Liver (tissue), 9 donors: ENCODE data around the gene SLC25A42. TPM values are rescaled to one million over a fixed set of nuclear protein-coding genes. Genes with fewer than 3 reads are reported as not detected.

ENCODE experiments used
- DNase-seq: peaks from one replicate; pipeline ENCODE4 v3.0.0-alpha.2; 2017; ENCODE audit warnings: low spot score
- H3K27ac ChIP-seq, 2 donors: one replicate each; pipeline ENCODE4 v1.7.0; 2013; ENCODE audit warnings: inconsistent platforms in 2 of 2, low read length in 2 of 2, control low read depth in 1 of 2, low read depth in 1 of 2, mild to moderate bottlenecking in 1 of 2
- H3K27me3 ChIP-seq, 4 donors: one replicate each; pipeline versions ENCODE4 v1.6.1 to v1.7.0; 2013; ENCODE audit warnings: low read length in 3 of 4, inconsistent platforms in 1 of 4, mild to moderate bottlenecking in 1 of 4, moderate library complexity in 1 of 4; ENCODE audit not compliant: control insufficient read depth in 4 of 4, insufficient read depth in 4 of 4
- H3K36me3 ChIP-seq, 4 donors: one replicate each; pipeline versions ENCODE4 v1.6.1 to v1.7.0; 2013; ENCODE audit warnings: low read length in 3 of 4, mild to moderate bottlenecking in 3 of 4, low read depth in 1 of 4, moderate library complexity in 1 of 4; ENCODE audit not compliant: control insufficient read depth in 4 of 4, insufficient read depth in 3 of 4
- H3K4me1 ChIP-seq, 4 donors: one replicate each; pipeline versions ENCODE4 v1.6.1 to v1.7.0; 2013; ENCODE audit warnings: low read length in 3 of 4, mild to moderate bottlenecking in 3 of 4, moderate library complexity in 1 of 4; ENCODE audit not compliant: control insufficient read depth in 4 of 4, insufficient read depth in 4 of 4
- H3K4me3 ChIP-seq, 3 donors: one replicate each; pipeline versions ENCODE4 v1.6.1 to v1.7.0; 2013; ENCODE audit warnings: low read length in 3 of 3, control low read depth in 1 of 3, low read depth in 1 of 3, mild to moderate bottlenecking in 1 of 3
- H3K9ac ChIP-seq, 2 donors: one replicate each; pipeline ENCODE4 v1.7.0; 2013; ENCODE audit warnings: low read length in 2 of 2, mild to moderate bottlenecking in 2 of 2, moderate library complexity in 2 of 2, control low read depth in 1 of 2, low read depth in 1 of 2
- H3K9me3 ChIP-seq, 4 donors: one replicate each; pipeline versions ENCODE4 v1.6.1 to v1.7.0; 2013; ENCODE audit warnings: low read length in 3 of 4; ENCODE audit not compliant: control insufficient read depth in 4 of 4
- EGR1 ChIP-seq, 2 donors: IDR thresholded peaks; 2 replicates each; pipeline ENCODE4 v1.6.1; 2016 to 2018; ENCODE audit warnings: antibody characterized with exemption in 2 of 2, low read depth in 2 of 2
- FOXA1 ChIP-seq: IDR thresholded peaks from 2 replicates; pipeline ENCODE4 v1.6.1; 2016; ENCODE audit warnings: antibody characterized with exemption
- FOXA2 ChIP-seq: IDR thresholded peaks from 2 replicates; pipeline ENCODE4 v1.6.1; 2016; ENCODE audit warnings: antibody characterized with exemption
- GABPA ChIP-seq, 2 donors: IDR thresholded peaks in 1 of 2; conservative IDR thresholded peaks in 1 of 2; 2 replicates each; pipeline ENCODE4 v1.6.1; 2016; ENCODE audit warnings: antibody characterized with exemption in 2 of 2, mild to moderate bottlenecking in 1 of 2, moderate library complexity in 1 of 2
- HNF4A ChIP-seq, 2 donors: conservative IDR thresholded peaks; 2 replicates each; pipeline ENCODE4 v1.6.1; 2016; ENCODE audit warnings: antibody characterized with exemption in 2 of 2, mild to moderate bottlenecking in 2 of 2
- HNF4G ChIP-seq: IDR thresholded peaks from 2 replicates; pipeline ENCODE4 v1.6.1; 2016; ENCODE audit warnings: antibody characterized with exemption
- JUND ChIP-seq, 2 donors: IDR thresholded peaks; 2 replicates each; pipeline ENCODE4 v1.6.1; 2016; ENCODE audit warnings: antibody characterized with exemption in 2 of 2
- NR2F2 ChIP-seq: IDR thresholded peaks from 2 replicates; pipeline ENCODE4 v1.6.1; 2016; ENCODE audit warnings: antibody characterized with exemption
- RAD21 ChIP-seq, 2 donors: IDR thresholded peaks; 2 replicates each; pipeline ENCODE4 v1.6.1; 2016; ENCODE audit warnings: antibody characterized with exemption in 2 of 2, mild to moderate bottlenecking in 2 of 2
- REST ChIP-seq: IDR thresholded peaks from 2 replicates; pipeline ENCODE4 v1.6.1; 2016; ENCODE audit warnings: antibody characterized with exemption, mild to moderate bottlenecking
- RXRA ChIP-seq, 2 donors: IDR thresholded peaks; 2 replicates each; pipeline ENCODE4 v1.6.1; 2017 to 2018; ENCODE audit warnings: antibody characterized with exemption in 2 of 2, mild to moderate bottlenecking in 1 of 2
- SP1 ChIP-seq: IDR thresholded peaks from 2 replicates; pipeline ENCODE4 v1.6.1; 2018; ENCODE audit warnings: antibody characterized with exemption, mild to moderate bottlenecking
- TAF1 ChIP-seq: conservative IDR thresholded peaks from 2 replicates; pipeline ENCODE4 v1.6.1; 2016; ENCODE audit warnings: antibody characterized with exemption, mild to moderate bottlenecking
- YY1 ChIP-seq: IDR thresholded peaks from 2 replicates; pipeline ENCODE4 v1.6.1; 2016; ENCODE audit warnings: antibody characterized with exemption, mild to moderate bottlenecking
- WGBS: extraction: QIAGEN DNeasy Blood & Tissue Kit; methylation state at CpG from one replicate; pipeline ENCODE4 v1.1.7; 2013; 5-methylcytosine and 5-hydroxymethylcytosine counted together
- polyA plus RNA-seq, 2 donors: library from polyadenylated mRNA; stranded (reverse) in 1 of 2; unstranded in 1 of 2; fragments of 200-250 nt in 1 of 2; fragments of >200 nt in 1 of 2; fragmentation: Nextera tagmentation in 1 of 2; extraction: Ambion mirVana in 1 of 2; gene quantifications; one replicate each; pipeline versions ENCODE4 v1.2.1 to v1.2.3, GENCODE V29; 2013 to 2015
- total RNA-seq, 2 donors: library from RNA; depleted of rRNA; stranded (reverse); fragments of >200 nt; gene quantifications; one replicate each; pipeline ENCODE4 v1.2.3, GENCODE V29; 2014
- TF ChIP-seq, protein P1 (sequence below): fragments of 150-350 bp; IDR thresholded peaks from 2 replicates; pipeline ENCODE4 v1.5.1; 2017; ENCODE audit warnings: improper control_type of control experiment, low read depth, low read length; ENCODE audit not compliant: missing input control
- TF ChIP-seq, protein P2 (sequence below): IDR thresholded peaks from 2 replicates; pipeline ENCODE4 v1.6.1; 2016; ENCODE audit warnings: antibody characterized with exemption
- TF ChIP-seq, protein P3 (sequence below): IDR thresholded peaks from 2 replicates; pipeline ENCODE4 v1.6.1; 2016; ENCODE audit warnings: antibody characterized with exemption
- TF ChIP-seq, protein P4 (sequence below): IDR thresholded peaks from 2 replicates; pipeline ENCODE4 v1.6.1; 2016; ENCODE audit warnings: antibody characterized with exemption
- donor health status: healthy.
- donor health status: healthy.
- donor health status: healthy.
- donor health status: healthy.
- donor health status: healthy.

SLC25A42 gene
- total and polyA plus RNA-seq, 4 donors, result 24.7 to 89.6 (median 60.2) TPM

DNA sequence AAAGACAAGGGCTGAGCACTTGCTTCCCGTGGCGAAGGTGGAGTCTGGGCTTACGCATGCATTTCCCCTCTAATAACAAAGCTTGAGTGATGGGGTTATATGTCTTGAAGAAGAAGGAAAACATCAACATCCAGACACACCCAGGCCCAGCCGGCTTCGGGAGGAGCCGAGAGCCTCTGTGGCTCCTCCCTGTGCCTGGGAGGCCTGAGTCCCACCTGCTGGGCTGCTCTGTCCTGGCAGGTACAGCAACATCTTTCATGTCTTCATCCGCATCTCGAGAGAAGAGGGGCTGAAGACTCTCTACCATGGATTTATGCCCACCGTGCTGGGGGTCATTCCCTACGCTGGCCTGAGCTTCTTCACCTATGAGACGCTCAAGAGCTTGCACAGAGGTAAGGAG, 43.9 kb downstream of the SLC25A42 start:
- TF ChIP-seq FOXA1 (no peak), RAD21 (IDR thresholded peaks at IDR 0.05) (no peak), REST (no peak), RXRA (IDR thresholded peaks at IDR 0.05) (no peak), EGR1 (IDR thresholded peaks at IDR 0.05; ENCODE audit: low read depth in 2 of 2) (no peak), HNF4A (conservative IDR thresholded peaks at IDR 0.05) (no peak), HNF4G (no peak), NR2F2 (no peak), SP1 (no peak), YY1 (no peak), GABPA (IDR thresholded peaks at IDR 0.05 in 1 of 2, conservative IDR thresholded peaks at IDR 0.05 in 1 of 2) (no peak), JUND (IDR thresholded peaks at IDR 0.05) (no peak)
- TF ChIP-seq, protein P1, sequence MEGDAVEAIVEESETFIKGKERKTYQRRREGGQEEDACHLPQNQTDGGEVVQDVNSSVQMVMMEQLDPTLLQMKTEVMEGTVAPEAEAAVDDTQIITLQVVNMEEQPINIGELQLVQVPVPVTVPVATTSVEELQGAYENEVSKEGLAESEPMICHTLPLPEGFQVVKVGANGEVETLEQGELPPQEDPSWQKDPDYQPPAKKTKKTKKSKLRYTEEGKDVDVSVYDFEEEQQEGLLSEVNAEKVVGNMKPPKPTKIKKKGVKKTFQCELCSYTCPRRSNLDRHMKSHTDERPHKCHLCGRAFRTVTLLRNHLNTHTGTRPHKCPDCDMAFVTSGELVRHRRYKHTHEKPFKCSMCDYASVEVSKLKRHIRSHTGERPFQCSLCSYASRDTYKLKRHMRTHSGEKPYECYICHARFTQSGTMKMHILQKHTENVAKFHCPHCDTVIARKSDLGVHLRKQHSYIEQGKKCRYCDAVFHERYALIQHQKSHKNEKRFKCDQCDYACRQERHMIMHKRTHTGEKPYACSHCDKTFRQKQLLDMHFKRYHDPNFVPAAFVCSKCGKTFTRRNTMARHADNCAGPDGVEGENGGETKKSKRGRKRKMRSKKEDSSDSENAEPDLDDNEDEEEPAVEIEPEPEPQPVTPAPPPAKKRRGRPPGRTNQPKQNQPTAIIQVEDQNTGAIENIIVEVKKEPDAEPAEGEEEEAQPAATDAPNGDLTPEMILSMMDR, result no peak
- TF ChIP-seq, protein P2, sequence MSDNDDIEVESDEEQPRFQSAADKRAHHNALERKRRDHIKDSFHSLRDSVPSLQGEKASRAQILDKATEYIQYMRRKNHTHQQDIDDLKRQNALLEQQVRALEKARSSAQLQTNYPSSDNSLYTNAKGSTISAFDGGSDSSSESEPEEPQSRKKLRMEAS, result no peak
- TF ChIP-seq, protein P3, sequence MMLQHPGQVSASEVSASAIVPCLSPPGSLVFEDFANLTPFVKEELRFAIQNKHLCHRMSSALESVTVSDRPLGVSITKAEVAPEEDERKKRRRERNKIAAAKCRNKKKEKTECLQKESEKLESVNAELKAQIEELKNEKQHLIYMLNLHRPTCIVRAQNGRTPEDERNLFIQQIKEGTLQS, result no peak
- TF ChIP-seq, protein P4, sequence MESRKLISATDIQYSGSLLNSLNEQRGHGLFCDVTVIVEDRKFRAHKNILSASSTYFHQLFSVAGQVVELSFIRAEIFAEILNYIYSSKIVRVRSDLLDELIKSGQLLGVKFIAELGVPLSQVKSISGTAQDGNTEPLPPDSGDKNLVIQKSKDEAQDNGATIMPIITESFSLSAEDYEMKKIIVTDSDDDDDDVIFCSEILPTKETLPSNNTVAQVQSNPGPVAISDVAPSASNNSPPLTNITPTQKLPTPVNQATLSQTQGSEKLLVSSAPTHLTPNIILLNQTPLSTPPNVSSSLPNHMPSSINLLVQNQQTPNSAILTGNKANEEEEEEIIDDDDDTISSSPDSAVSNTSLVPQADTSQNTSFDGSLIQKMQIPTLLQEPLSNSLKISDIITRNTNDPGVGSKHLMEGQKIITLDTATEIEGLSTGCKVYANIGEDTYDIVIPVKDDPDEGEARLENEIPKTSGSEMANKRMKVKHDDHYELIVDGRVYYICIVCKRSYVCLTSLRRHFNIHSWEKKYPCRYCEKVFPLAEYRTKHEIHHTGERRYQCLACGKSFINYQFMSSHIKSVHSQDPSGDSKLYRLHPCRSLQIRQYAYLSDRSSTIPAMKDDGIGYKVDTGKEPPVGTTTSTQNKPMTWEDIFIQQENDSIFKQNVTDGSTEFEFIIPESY, result no peak
- 95% methylated on average over 11 of the region's 11 CpGs for whole genome bisulfite sequencing
- Histone ChIP-seq H3K27me3 (no peaks in the 10 kb centered on the region), H3K9me3 (no peaks in the 10 kb centered on the region), H3K4me1 (peaks cover 2 to 23% (median 16%) of the 10 kb centered on the region in 4 donors), H3K36me3 (peaks cover 3 to 10% (median 6%) of the 10 kb centered on the region in 4 donors), H3K27ac (no peak overlapping the region), H3K4me3 (no peak overlapping the region), H3K9ac (no peak overlapping the region)
- no peak for DNase-seq

DNA sequence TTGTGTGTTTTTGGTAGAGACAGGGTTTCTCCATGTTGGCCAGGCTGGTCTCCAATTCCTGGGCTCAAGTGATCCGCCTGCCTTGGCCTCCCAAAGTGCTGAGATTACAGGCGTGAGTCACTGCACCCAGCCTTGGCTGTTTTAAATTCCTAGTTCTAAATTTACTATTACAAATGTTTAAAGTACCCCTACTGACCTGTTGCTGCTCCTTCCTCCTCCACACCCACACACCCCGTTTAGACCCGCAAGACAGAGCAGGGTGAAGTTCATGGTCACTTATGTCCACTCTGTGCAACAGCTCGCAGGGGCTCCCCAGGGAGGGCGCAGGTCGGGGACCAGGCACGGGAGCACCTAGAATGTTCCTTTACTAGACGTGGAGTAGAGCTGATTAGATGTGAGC, 45.8 kb downstream of the SLC25A42 start:
- TF ChIP-seq YY1 (no peak), FOXA2 (no peak), SP1 (no peak), FOXA1 (no peak), NR2F2 (no peak), TAF1 (no peak), RXRA (IDR thresholded peaks at IDR 0.05) (no peak), RAD21 (IDR thresholded peaks at IDR 0.05) (no peak), GABPA (IDR thresholded peaks at IDR 0.05 in 1 of 2, conservative IDR thresholded peaks at IDR 0.05 in 1 of 2) (no peak)
- TF ChIP-seq, protein P4, result no peak
- TF ChIP-seq, protein P1, result no peak
- Histone ChIP-seq H3K4me3 (no peak overlapping the region), H3K36me3 (peaks cover 3 to 10% (median 6%) of the 10 kb centered on the region in 4 donors), H3K27me3 (no peaks in the 10 kb centered on the region), H3K9ac (no peak overlapping the region), H3K27ac (no peak overlapping the region), H3K9me3 (no peaks in the 10 kb centered on the region), H3K4me1 (peaks cover 2 to 29% (median 18%) of the 10 kb centered on the region in 4 donors)
- WGBS, result 81% methylated on average over 9 of the region's 9 CpGs
- DNase-seq, result no peak
